ENCODE measurements around the gene DNAAF8. TPM values are rescaled to one million over a fixed set of nuclear protein-coding genes. Genes with fewer than 3 reads are reported as not detected.

Gene DNAAF8
- total RNA-seq, 1 experiment from 2014 or later = 0.39 TPM

DNA sequence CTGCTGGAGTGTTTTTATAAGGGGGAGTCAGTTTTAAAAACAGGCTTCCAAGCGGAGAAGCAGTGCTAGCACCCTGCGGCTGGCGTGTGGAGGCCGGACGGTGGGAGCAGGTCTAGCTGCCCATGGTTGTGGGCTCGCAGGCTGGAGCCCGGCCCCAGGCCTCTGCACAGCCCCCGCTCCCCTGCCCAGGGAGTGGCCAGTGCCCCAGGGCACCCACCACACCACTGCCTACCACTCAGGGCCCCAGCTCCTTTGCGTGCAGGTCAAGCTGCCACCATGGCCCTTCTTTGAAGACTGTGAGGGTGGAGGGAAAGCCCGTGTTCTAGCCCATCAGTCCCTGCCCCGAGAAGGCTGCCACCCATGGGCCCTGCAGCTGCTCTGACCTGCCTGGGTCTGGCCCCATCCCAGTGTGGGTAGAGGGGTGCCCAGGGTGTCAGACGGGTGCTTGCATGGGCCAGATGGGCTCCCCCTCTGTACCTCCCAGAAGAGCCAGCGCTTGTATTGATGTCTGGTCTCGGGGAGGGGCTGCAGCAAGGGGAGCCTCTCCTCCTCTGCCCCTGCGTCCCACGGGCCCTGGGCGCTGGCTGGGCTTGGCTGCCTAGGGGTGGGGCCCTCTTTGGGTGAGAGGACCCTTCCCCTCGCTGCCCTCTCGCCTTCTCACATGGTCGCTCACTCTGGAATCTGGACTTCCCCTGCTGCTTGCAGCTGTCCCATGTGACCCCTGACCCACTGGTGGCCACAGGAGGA is 42.5 kb upstream of the DNAAF8 start:
- Histone ChIP-seq H3K23ac (ENCODE audit: insufficient read length, low read depth, low read length) (no peak overlapping the region), H2BK20ac (ENCODE audit: low read depth, low read length, poor library complexity, severe bottlenecking) (no peak overlapping the region), H3K4ac (ENCODE audit: low read depth, low read length) (no peak overlapping the region), H4K8ac (replicated peaks; ENCODE audit: insufficient read length, low read depth, low read length) (no peak overlapping the region), H3T11ph (ENCODE audit: low read length) (no peak overlapping the region), H3K9ac (ENCODE audit: extremely low read depth, insufficient read length, low read length) (no peak overlapping the region), H2BK120ac (ENCODE audit: low read depth, low read length, poor library complexity, severe bottlenecking) (no peak overlapping the region), H2BK5ac (ENCODE audit: insufficient read length, low read length) (no peak overlapping the region), H3K79me2 (ENCODE audit: insufficient read depth, low read length) (no peaks in the 10 kb centered on the region), H2AFZ (ENCODE audit: low read length) (no peak overlapping the region), H3K9me3 (ENCODE audit: control insufficient read depth, low read depth, low read length) (no peaks in the 10 kb centered on the region), H4K20me1 (ENCODE audit: control insufficient read depth, insufficient read depth, insufficient read length) (no peaks in the 10 kb centered on the region), H3K23me2 (ENCODE audit: insufficient read length, low read depth, low read length, poor library complexity, severe bottlenecking) (peaks cover 3% of the 10 kb centered on the region), H2BK15ac (ENCODE audit: low read depth, low read length) (no peak overlapping the region), H3K4me1 (ENCODE audit: insufficient read depth, low read length) (no peaks in the 10 kb centered on the region), H4K91ac (ENCODE audit: insufficient read length, low read depth, low read length) (no peak overlapping the region), H4K5ac (ENCODE audit: insufficient read length, low read depth, low read length) (no peak overlapping the region), H2AK5ac (ENCODE audit: insufficient read length, low read length) (no peak overlapping the region), H2BK12ac (ENCODE audit: insufficient read length, low read depth, low read length) (no peak overlapping the region), H3K27me3 (ENCODE audit: insufficient read depth, low read length) (no peaks in the 10 kb centered on the region), H3K4me2 (ENCODE audit: insufficient read depth, insufficient read length, low read length) (no peak overlapping the region), H3K14ac (ENCODE audit: insufficient read depth, low read length) (no peak overlapping the region; the same call in 1 of the 2 replicates), H3K18ac (ENCODE audit: insufficient read length, low read depth, low read length) (no peak overlapping the region), H3K56ac (ENCODE audit: insufficient read length, low read depth, low read length) (no peak overlapping the region), H3K79me1 (ENCODE audit: insufficient read depth, low read depth, low read length, poor library complexity, severe bottlenecking) (no peaks in the 10 kb centered on the region), H3K27ac (ENCODE audit: insufficient read length, low read depth, low read length) (no peak overlapping the region)
- WGBS (ENCODE audit: extremely low coverage, insufficient read length, low lambda C conversion rate) = no CpG with 5 or more reads among the region's 20 CpGs
- H3K4me3 Mint-ChIP-seq = peak overlapping the region in 1 of 2 experiments; percentile 78; a peak in 2 of 5 replicates
- DNase-seq = no peak
- peaks cover 2% of the 10 kb centered on the region; the same call in 1 of the 2 replicates for H3K27me3 Mint-ChIP-seq (ENCODE audit: low read depth)
- peak overlapping the region in 2 of 3 experiments; percentile 48 to 86; a peak in 4 of 7 replicates for H3K27ac Mint-ChIP-seq
- no peaks in the 10 kb centered on the region for H3K9me3 Mint-ChIP-seq
- peaks cover 5 to 30% (median 30%) of the 10 kb centered on the region in 3 experiments; a peak in 6 of 7 replicates for H3K36me3 Mint-ChIP-seq (ENCODE audit: insufficient read depth in 1 of 3, low read depth in 3 of 3)
- peaks cover 2 to 3% of the 10 kb centered on the region in 2 experiments; a peak in 2 of 4 replicates for H3K4me1 Mint-ChIP-seq
- TF ChIP-seq, protein P1, sequence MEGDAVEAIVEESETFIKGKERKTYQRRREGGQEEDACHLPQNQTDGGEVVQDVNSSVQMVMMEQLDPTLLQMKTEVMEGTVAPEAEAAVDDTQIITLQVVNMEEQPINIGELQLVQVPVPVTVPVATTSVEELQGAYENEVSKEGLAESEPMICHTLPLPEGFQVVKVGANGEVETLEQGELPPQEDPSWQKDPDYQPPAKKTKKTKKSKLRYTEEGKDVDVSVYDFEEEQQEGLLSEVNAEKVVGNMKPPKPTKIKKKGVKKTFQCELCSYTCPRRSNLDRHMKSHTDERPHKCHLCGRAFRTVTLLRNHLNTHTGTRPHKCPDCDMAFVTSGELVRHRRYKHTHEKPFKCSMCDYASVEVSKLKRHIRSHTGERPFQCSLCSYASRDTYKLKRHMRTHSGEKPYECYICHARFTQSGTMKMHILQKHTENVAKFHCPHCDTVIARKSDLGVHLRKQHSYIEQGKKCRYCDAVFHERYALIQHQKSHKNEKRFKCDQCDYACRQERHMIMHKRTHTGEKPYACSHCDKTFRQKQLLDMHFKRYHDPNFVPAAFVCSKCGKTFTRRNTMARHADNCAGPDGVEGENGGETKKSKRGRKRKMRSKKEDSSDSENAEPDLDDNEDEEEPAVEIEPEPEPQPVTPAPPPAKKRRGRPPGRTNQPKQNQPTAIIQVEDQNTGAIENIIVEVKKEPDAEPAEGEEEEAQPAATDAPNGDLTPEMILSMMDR (conservative IDR thresholded peaks at IDR 0.05) = no peak
